Aorta (tissue), 5 donors: Measurements from ENCODE around the gene UMAD1. TPM values are rescaled to one million over a fixed set of nuclear protein-coding genes. Genes with fewer than 3 reads are reported as not detected.

Source experiments
- ATAC-seq: fragments of 200-7000 bp; cut with Tn5 transposase; one replicate; pipeline ENCODE4 v1.9.1; 2022; ENCODE audit warnings: moderate library complexity; ENCODE audit not compliant: low FRiP score
- DNase-seq, 2 donors: peaks; one replicate each; pipeline ENCODE4 v3.0.0-alpha.2; 2020
- H3K27ac ChIP-seq, 2 donors: one replicate each; pipeline ENCODE4 v1.5.1; 2013; ENCODE audit warnings: low read length in 2 of 2, mild to moderate bottlenecking in 2 of 2, moderate library complexity in 2 of 2, control low read depth in 1 of 2, inconsistent platforms in 1 of 2, low read depth in 1 of 2
- H3K27me3 ChIP-seq, 2 donors: one replicate each; pipeline ENCODE4 v1.6.1; 2013; ENCODE audit warnings: control low read depth in 1 of 2, low read length in 1 of 2, mild to moderate bottlenecking in 1 of 2, moderate library complexity in 1 of 2; ENCODE audit not compliant: insufficient read depth in 2 of 2, control insufficient read depth in 1 of 2
- H3K36me3 ChIP-seq, 2 donors: one replicate each; pipeline ENCODE4 v1.6.1; 2013; ENCODE audit warnings: control low read depth in 1 of 2, low read length in 1 of 2, mild to moderate bottlenecking in 1 of 2; ENCODE audit not compliant: insufficient read depth in 2 of 2, control insufficient read depth in 1 of 2
- H3K4me1 ChIP-seq, 2 donors: one replicate each; pipeline ENCODE4 v1.6.1; 2013; ENCODE audit warnings: low read length in 2 of 2, control low read depth in 1 of 2, mild to moderate bottlenecking in 1 of 2, moderate library complexity in 1 of 2; ENCODE audit not compliant: insufficient read depth in 2 of 2, control insufficient read depth in 1 of 2
- H3K4me3 ChIP-seq, 2 donors: one replicate each; pipeline ENCODE4 v1.5.1; 2013; ENCODE audit warnings: low read length in 2 of 2, control low read depth in 1 of 2, mild to moderate bottlenecking in 1 of 2
- H3K9me3 ChIP-seq: one replicate; pipeline ENCODE4 v1.6.1; 2013; ENCODE audit warnings: mild to moderate bottlenecking, low read length; ENCODE audit not compliant: control insufficient read depth
- WGBS, 2 donors: extraction: QIAGEN DNeasy Blood & Tissue Kit; methylation state at CpG; one replicate each; pipeline ENCODE4 v1.1.7; 2013; 5-methylcytosine and 5-hydroxymethylcytosine counted together
- intact Hi-C, 2 donors: fragments of 100-400 bp; cut with DNase I; formaldehyde crosslinking; loops; one replicate each; pipeline versions ENCODE4 v1.14.2 to v1.15.0; 2022
- polyA plus RNA-seq, 2 donors: library from polyadenylated mRNA; stranded (reverse); fragments of 200-250 nt; gene quantifications; one replicate each; pipeline ENCODE4 v1.2.3, GENCODE V29; 2013
- total RNA-seq, 2 donors: library from RNA; stranded (reverse); fragmentation: NEBNext Ultra II Directional; extraction: Animal tissue kit (Norgen Biotek cat#: 25700); gene quantifications; one replicate each; pipeline ENCODE4 v1.2.1, GENCODE V29; 2021
- donor health status: healthy with polysubstance abuse.
- donor health status: Bipolar disorder and iron deficiency.
- donor health status: DM: no; HTN: no; CAD: no.
- donor health status: DM: no; HTN: no; CAD: no.
- donor health status: DM: yes; HTN: yes; CAD: no.

The UMAD1 gene
- total and polyA plus RNA-seq, 4 donors: 11.8 to 18.9 (median 15.5) TPM

DNA sequence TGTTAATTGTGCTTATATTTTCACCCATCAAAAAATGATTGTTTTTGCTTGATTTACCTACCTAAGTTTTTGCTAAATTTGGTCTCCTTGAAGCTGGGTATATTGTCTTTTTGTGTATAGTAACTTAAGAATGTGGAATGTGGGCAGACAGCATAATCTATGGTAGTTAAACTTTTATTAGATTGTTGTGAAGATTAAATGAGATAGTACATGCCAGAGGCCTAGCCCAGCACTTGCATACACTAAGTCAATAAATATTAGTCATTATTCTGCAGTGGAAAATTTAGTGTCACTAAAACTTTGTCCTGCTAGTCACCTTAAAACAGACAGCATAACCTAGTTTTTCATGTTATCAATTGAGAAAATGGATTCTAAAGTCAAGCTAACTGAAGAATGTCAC lies 97.1 kb downstream of the UMAD1 start:
- Histone ChIP-seq H3K27ac (no peak overlapping the region), H3K9me3 (no peaks in the 10 kb centered on the region), H3K4me1 (peaks cover 0 to 2% of the 10 kb centered on the region in 2 donors), H3K27me3 (no peaks in the 10 kb centered on the region), H3K4me3 (no peak overlapping the region), H3K36me3 (no peaks in the 10 kb centered on the region)
- intact Hi-C loops: no loop called here
- no peak for ATAC-seq
- no peak for DNase-seq

DNA sequence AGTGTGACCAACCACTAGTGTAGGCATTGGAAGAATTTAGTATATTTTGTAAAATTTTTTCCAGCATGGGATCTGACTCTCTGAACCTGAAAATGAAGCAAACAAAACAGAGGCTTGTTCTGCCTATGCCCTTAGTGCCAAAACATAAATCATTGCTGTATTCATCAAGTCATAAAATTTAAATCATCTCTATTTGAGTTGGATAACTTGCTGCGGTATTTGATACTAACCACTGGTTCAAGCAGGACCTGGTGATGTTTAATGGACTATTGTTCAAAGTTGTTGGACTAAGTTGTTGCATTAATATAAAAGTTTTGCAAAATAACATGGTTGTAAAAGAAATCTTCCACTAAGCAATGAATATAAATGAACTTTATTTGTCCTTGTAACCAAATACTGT lies 97.6 kb downstream of the UMAD1 start:
- intact Hi-C loops: no loop called here
- DNase-seq (no peak), ATAC-seq (no peak)
- Histone ChIP-seq H3K4me3 (no peak overlapping the region), H3K27ac (no peak overlapping the region), H3K9me3 (no peaks in the 10 kb centered on the region), H3K36me3 (no peaks in the 10 kb centered on the region), H3K27me3 (no peaks in the 10 kb centered on the region), H3K4me1 (no peaks in the 10 kb centered on the region)
- 67 to 76% methylated on average over 1 of the region's 1 CpG for WGBS, 2 donors

DNA sequence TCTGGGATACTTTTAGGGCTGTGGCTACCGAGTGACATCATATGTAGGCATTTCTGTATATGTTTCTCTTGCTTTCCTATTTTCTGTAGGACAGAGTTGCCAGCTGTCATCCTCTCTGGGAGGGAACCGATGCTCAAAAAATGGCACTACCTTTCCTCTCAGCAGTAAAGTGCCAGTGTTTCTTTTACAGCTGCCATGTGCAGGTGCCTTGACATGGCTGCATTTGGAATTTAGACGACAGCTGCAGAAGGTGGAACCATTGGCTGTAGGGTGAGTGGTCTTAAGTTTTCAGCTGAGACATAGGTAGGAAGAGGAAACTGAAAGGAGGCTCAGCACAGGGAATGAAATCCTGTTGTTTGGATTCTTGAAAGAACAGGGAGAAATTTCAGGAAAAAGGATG lies 98.1 kb downstream of the UMAD1 start:
- 93 to 95% methylated on average over 3 of the region's 3 CpGs for WGBS, 2 donors
- H3K4me1 ChIP-seq: no peaks in the 10 kb centered on the region
- H3K4me3 ChIP-seq: no peak overlapping the region
- H3K27me3 ChIP-seq: no peaks in the 10 kb centered on the region
- DNase-seq (no peak), ATAC-seq (no peak)
- H3K27ac ChIP-seq: no peak overlapping the region
- intact Hi-C loops: no loop called here
- H3K9me3 ChIP-seq: no peaks in the 10 kb centered on the region
- no peaks in the 10 kb centered on the region for H3K36me3 ChIP-seq

DNA sequence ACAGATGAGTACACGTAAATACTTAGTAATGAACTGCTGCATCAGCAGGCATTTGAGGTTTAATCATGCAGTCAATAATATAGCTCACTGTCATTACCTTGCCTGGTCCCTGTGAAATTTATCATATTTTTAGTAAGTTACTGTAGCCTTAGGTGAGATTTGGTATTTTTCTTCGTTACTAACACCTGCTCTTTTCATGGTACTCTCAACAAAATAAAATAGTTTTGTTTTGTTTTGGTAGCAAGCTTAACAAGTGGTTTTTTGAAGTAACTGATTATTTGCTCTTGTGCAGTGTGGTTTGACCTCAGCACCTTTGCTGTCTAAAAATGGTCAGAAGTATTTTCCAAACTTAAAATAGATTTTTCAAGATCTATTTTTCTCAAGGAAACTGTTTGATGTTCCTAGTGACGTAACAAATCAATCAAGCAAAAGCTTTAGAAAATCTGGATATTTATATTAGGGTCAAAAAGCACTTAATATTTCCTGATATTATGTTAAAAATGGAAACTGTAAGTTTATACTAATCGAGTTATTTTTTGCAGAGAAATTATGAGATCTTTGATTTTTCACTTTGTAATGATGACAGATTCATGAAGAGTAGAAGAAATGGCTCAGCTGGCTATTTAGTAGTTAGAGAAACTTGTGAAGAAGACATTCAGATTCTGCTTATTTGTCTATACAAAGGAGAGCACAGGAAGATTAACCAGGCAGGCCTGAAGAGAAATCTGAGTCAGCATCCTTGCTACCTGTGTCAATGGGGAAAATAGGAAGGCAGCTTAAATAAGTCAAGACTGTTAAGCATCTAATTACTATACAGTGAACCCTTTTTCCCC lies 98.9 kb downstream of the UMAD1 start:
- DNase-seq (no peak), ATAC-seq (no peak)
- H3K27ac ChIP-seq: no peak overlapping the region
- WGBS, 2 donors: 82 to 87% methylated on average over 4 of the region's 4 CpGs
- no peaks in the 10 kb centered on the region for H3K4me1 ChIP-seq
- no peak overlapping the region for H3K4me3 ChIP-seq
- no peaks in the 10 kb centered on the region for H3K27me3 ChIP-seq
- H3K9me3 ChIP-seq: no peaks in the 10 kb centered on the region
- intact Hi-C loops: no loop called here
- no peaks in the 10 kb centered on the region for H3K36me3 ChIP-seq

DNA sequence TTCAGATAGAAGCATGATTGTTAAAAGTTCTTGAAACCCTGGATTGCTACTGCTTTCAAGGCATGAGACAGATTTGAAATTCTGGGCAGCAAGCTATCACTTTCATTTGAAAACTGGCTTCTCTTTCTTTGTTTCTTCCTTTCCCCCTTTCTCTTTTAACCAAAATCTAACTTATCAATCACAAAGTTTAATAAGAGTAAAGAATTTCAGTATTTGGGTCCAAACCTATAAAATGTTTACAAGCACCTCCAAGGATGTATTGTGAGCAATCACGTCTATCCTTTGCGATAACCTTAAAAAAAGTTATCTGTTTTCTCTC lies 99.4 kb downstream of the UMAD1 start:
- 94 to 97% methylated on average over 2 of the region's 2 CpGs for WGBS, 2 donors
- Histone ChIP-seq H3K4me3 (no peak overlapping the region), H3K36me3 (no peaks in the 10 kb centered on the region), H3K4me1 (no peaks in the 10 kb centered on the region), H3K9me3 (no peaks in the 10 kb centered on the region), H3K27ac (no peak overlapping the region), H3K27me3 (no peaks in the 10 kb centered on the region)
- intact Hi-C loops: no loop called here
- ATAC-seq (no peak), DNase-seq (no peak)

DNA sequence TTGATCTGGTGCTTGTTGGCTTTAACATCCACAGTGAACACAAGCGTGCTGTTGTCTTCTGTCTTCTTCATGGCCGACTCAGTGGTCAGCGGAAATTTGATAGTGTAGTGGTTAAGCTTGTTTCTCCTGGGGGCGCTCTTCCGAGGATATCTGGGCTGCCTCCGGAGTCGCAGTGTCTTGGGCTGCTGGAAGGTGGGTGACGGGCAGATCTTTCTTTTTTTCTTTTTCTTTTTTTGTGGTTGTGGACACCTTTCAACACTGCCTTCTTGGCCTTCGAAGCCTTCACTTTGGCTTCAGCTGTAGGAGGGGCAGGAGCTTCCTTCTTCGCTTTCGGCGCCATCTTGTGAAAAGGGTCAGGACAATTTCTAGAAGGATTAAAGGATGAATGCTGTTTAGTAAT lies 101.7 kb downstream of the UMAD1 start:
- no peaks in the 10 kb centered on the region for H3K4me1 ChIP-seq
- no peaks in the 10 kb centered on the region for H3K27me3 ChIP-seq
- DNase-seq (no peak), ATAC-seq (no peak)
- H3K9me3 ChIP-seq: no peaks in the 10 kb centered on the region
- WGBS, 2 donors: 94 to 96% methylated on average over 12 of the region's 12 CpGs
- intact Hi-C loops: no loop called here
- no peak overlapping the region for H3K27ac ChIP-seq
- no peaks in the 10 kb centered on the region for H3K36me3 ChIP-seq
- H3K4me3 ChIP-seq: no peak overlapping the region

DNA sequence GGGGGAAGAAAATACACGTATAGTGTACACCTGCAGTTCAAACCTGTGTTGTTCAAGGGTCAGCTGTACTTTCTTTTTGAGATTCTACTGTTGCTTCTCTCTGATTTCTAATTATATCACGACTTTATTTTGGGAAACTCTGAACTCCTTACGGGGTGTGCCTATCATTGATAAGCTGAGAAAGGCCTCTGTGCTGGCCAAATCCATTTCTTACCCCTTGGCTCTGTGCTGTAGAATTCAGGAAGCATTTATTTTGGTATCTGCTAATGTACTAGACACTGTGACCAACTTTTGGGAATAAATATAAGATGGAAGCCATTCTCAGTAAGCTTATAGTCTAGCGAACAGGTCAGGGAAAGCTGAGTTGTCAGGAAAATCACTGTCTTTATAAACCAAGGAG lies 104.7 kb downstream of the UMAD1 start:
- no peaks in the 10 kb centered on the region for H3K9me3 ChIP-seq
- no peak overlapping the region for H3K4me3 ChIP-seq
- no peaks in the 10 kb centered on the region for H3K36me3 ChIP-seq
- 55 to 61% methylated on average over 4 of the region's 4 CpGs for WGBS, 2 donors
- H3K27me3 ChIP-seq: no peaks in the 10 kb centered on the region
- intact Hi-C loops: no loop called here
- H3K4me1 ChIP-seq: no peaks in the 10 kb centered on the region
- H3K27ac ChIP-seq: no peak overlapping the region
- DNase-seq: no peak
- no peak for ATAC-seq

DNA sequence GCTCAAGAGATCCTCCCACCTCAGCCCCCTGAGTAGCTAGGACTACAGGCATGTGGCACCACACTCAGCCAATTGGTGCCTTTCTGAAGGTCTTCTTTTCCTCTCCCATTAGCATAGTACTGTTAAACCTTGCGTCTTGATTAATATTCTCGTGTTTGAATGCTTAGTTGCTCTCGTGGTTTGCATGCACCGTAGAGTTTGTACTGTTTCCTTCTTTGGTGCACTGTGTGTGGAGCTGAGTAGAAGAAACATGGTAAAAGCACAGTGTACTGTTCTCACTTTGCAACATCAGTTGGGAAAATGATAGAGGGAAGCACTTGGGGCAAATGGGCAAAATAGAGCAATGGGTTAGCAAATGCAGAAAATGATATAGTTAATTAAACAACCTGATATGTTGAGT lies 105.4 kb downstream of the UMAD1 start:
- H3K27ac ChIP-seq: no peak overlapping the region
- 92 to 94% methylated on average over 4 of the region's 4 CpGs for WGBS, 2 donors
- H3K9me3 ChIP-seq: no peaks in the 10 kb centered on the region
- no peak overlapping the region for H3K4me3 ChIP-seq
- DNase-seq (no peak), ATAC-seq (no peak)
- no peaks in the 10 kb centered on the region for H3K36me3 ChIP-seq
- H3K4me1 ChIP-seq: no peaks in the 10 kb centered on the region
- intact Hi-C loops: no loop called here
- no peaks in the 10 kb centered on the region for H3K27me3 ChIP-seq

DNA sequence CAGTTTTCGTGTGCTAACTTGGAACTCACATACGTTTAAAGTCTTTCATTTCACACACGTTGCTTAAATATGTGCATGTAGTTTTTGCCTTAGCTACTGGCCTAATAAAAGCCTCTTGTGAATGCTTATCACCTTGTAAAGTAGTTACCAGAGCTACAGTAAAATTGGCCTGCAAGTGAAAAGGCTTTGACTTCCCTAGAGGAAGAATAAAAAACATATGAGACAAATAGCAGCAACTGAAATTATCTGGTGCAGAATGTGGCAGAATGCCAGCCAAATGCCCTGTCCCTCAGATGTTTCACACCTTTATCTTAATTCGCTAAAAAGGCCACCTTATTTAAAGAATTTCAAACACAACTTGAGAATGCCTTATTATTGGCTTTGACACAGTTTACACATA lies 105.9 kb downstream of the UMAD1 start:
- intact Hi-C loops: no loop called here
- Histone ChIP-seq H3K27me3 (no peaks in the 10 kb centered on the region), H3K36me3 (no peaks in the 10 kb centered on the region), H3K27ac (no peak overlapping the region), H3K4me1 (no peaks in the 10 kb centered on the region), H3K4me3 (no peak overlapping the region), H3K9me3 (no peaks in the 10 kb centered on the region)
- DNase-seq (no peak), ATAC-seq (no peak)
- WGBS, 2 donors: 66 to 80% methylated on average over 4 of the region's 4 CpGs
